Measurements from ENCODE around the gene ITM2B. TPM values are rescaled to one million over a fixed set of nuclear protein-coding genes. Genes with fewer than 3 reads are reported as not detected.

Gene ITM2B
- total RNA-seq, 2 donors from 2014 or later: 396 to 450 TPM

GRCh38 chr13:48275507-48275906 lies 42.5 kb downstream of the ITM2B start:
- H3K36me3 Mint-ChIP-seq (ENCODE audit: low read depth): no peaks in the 10 kb centered on the region
- ATAC-seq: no peak
- no peaks in the 10 kb centered on the region for H3K9me3 ChIP-seq (ENCODE audit: control insufficient read depth, low read length, poor library complexity, severe bottlenecking)
- H3K4me1 Mint-ChIP-seq: peaks cover 2% of the 10 kb centered on the region
- no peaks in the 10 kb centered on the region for H3K27me3 Mint-ChIP-seq
- peak overlapping the region; percentile 53 for H3K27ac Mint-ChIP-seq
- no peak for DNase-seq
- H3K4me3 Mint-ChIP-seq: no peak overlapping the region

- H3K9me3 ChIP-seq (ENCODE audit: control insufficient read depth, low read length, poor library complexity, severe bottlenecking): no peaks in the 10 kb centered on the region
- Mint-ChIP-seq H3K4me1 (peaks cover 2% of the 10 kb centered on the region), H3K36me3 (ENCODE audit: low read depth) (no peaks in the 10 kb centered on the region), H3K27ac (no peak overlapping the region), H3K27me3 (no peaks in the 10 kb centered on the region), H3K4me3 (no peak overlapping the region)
- ATAC-seq: no peak
- no peak for DNase-seq
Observed at GRCh38 chr13:48278806-48279205, 45.8 kb downstream of the ITM2B start.

- DNase-seq (no peak), ATAC-seq (no peak)
- Mint-ChIP-seq H3K27ac (no peak overlapping the region), H3K27me3 (no peaks in the 10 kb centered on the region), H3K4me3 (no peak overlapping the region), H3K4me1 (peaks cover 2% of the 10 kb centered on the region), H3K36me3 (ENCODE audit: low read depth) (no peaks in the 10 kb centered on the region)
- no peaks in the 10 kb centered on the region for H3K9me3 ChIP-seq (ENCODE audit: control insufficient read depth, low read length, poor library complexity, severe bottlenecking)
Observed at GRCh38 chr13:48281556-48281955, 48.5 kb downstream of the ITM2B start.

DNA sequence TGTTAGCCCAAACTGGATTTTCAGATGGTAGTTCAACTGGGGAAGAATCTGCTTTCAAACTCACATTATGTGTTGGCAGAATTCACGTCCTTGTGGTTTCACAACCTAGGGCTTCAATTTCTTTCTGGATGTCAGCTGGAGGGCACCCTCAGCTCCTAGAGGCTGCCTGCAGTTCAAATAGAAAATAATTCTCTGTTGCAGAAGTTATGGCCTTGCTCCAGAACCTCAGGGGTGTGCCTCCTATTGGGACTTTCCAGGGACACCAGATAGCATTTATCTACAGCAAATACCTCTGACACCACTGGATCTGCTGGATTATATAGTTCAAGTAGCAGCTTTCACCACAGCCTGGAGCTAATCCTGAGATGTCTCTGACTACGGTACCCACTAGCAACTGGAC lies 58.7 kb downstream of the ITM2B start:
- DNase-seq (no peak), ATAC-seq (no peak)
- Mint-ChIP-seq H3K27me3 (peaks cover 24% of the 10 kb centered on the region), H3K27ac (no peak overlapping the region), H3K4me1 (no peaks in the 10 kb centered on the region), H3K4me3 (no peak overlapping the region), H3K36me3 (ENCODE audit: low read depth) (no peaks in the 10 kb centered on the region)
- H3K9me3 ChIP-seq (ENCODE audit: control insufficient read depth, low read length, poor library complexity, severe bottlenecking): no peaks in the 10 kb centered on the region

- DNase-seq (no peak), ATAC-seq (no peak)
- Mint-ChIP-seq H3K36me3 (ENCODE audit: low read depth) (no peaks in the 10 kb centered on the region), H3K4me1 (peaks cover 1% of the 10 kb centered on the region), H3K4me3 (no peak overlapping the region), H3K27ac (no peak overlapping the region), H3K27me3 (peaks cover 16% of the 10 kb centered on the region)
- no peaks in the 10 kb centered on the region for H3K9me3 ChIP-seq (ENCODE audit: control insufficient read depth, low read length, poor library complexity, severe bottlenecking)
Observed at GRCh38 chr13:48292650-48293049, 59.6 kb downstream of the ITM2B start.

- Mint-ChIP-seq H3K27ac (no peak overlapping the region), H3K4me3 (no peak overlapping the region), H3K4me1 (peaks cover 6% of the 10 kb centered on the region), H3K27me3 (peaks cover 6% of the 10 kb centered on the region), H3K36me3 (ENCODE audit: low read depth) (peaks cover 2% of the 10 kb centered on the region)
- H3K9me3 ChIP-seq (ENCODE audit: control insufficient read depth, low read length, poor library complexity, severe bottlenecking): no peaks in the 10 kb centered on the region
- ATAC-seq: no peak
- no peak for DNase-seq
Observed at GRCh38 chr13:48294653-48295052, 61.6 kb downstream of the ITM2B start.

GRCh38 chr13:48295271-48295670 lies 62.3 kb downstream of the ITM2B start:
- Mint-ChIP-seq H3K27me3 (peaks cover 4% of the 10 kb centered on the region), H3K36me3 (ENCODE audit: low read depth) (peaks cover 4% of the 10 kb centered on the region), H3K4me1 (peaks cover 7% of the 10 kb centered on the region), H3K27ac (no peak overlapping the region), H3K4me3 (no peak overlapping the region)
- ATAC-seq (no peak), DNase-seq (no peak)
- no peaks in the 10 kb centered on the region for H3K9me3 ChIP-seq (ENCODE audit: control insufficient read depth, low read length, poor library complexity, severe bottlenecking)

DNA sequence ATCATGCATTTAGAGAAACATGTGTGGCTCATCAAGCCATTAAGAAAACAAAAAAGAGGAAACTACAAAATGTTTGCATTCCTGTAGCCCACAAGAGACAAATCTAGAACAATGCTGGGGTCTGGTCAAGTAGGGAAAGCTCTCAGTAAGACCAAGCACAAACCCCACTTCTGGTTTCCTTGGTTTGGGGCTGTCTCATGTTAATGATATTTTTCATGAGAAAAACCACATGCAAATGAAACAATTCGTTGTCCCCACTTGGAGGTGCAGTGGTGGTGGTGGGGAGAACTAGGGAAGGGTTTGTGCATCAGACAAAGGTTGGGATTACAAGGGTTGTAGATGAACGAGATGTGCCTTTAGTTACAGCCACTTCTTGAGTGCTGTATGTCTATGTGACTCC lies 63.5 kb downstream of the ITM2B start:
- Mint-ChIP-seq H3K36me3 (ENCODE audit: low read depth) (peaks cover 4% of the 10 kb centered on the region), H3K4me1 (peaks cover 7% of the 10 kb centered on the region), H3K27me3 (no peaks in the 10 kb centered on the region), H3K4me3 (no peak overlapping the region), H3K27ac (no peak overlapping the region)
- no peaks in the 10 kb centered on the region for H3K9me3 ChIP-seq (ENCODE audit: control insufficient read depth, low read length, poor library complexity, severe bottlenecking)
- no peak for ATAC-seq
- DNase-seq: no peak

DNA sequence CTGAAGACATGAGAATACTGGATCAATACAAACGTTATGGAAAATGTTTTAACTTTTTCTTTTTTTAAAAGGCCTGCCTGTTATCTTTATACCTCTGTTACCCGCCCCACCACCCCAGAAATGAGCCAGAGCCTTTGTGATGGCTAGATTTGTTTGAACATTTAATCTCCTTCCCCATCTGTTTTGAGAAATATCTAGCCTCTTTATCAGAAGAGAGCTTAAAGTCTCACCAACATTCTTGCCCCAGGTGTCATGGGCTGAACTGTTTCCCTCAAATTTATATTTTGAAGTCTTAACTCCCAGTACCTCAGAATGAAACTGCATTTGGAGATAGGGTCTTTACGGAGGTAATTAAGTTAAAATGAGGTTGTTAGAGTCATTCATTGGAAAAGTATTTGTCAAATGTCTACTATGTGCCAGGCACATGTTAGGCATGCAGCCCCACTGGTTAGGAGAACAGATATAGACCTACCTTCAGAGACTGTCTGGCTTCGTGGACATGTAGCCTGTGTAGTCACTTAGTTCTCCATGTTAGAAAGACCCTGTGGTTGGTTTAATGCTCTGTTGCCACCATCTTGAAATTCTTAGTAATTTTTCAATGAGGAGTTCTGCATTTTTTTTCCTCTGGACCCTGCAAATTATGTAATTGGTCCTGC lies 64.3 kb downstream of the ITM2B start:
- peaks cover 7% of the 10 kb centered on the region for H3K4me1 Mint-ChIP-seq
- no peaks in the 10 kb centered on the region for H3K9me3 ChIP-seq (ENCODE audit: control insufficient read depth, low read length, poor library complexity, severe bottlenecking)
- peaks cover 4% of the 10 kb centered on the region for H3K36me3 Mint-ChIP-seq (ENCODE audit: low read depth)
- no peak for DNase-seq
- ATAC-seq: no peak
- no peak overlapping the region for H3K27ac Mint-ChIP-seq
- H3K4me3 Mint-ChIP-seq: no peak overlapping the region
- H3K27me3 Mint-ChIP-seq: no peaks in the 10 kb centered on the region

DNA sequence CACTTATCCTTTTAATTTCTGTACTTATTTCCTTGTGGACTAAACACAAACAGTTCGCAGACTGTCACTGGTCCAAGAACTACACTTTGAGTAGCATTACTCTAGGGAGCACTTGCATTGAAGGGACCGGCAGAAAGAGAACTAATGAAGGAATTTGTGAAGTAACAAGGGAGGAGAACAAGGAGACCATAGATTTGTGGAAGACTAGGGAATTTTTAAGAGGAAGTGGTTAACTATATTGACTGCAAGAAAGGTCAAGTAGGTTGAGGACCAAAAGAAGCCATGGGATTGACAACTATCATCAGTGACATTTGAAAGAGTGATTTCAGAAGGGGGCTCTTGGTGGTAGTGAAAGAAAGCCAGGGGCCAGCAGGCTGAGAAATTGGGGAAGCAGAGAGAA lies 66.6 kb downstream of the ITM2B start:
- no peak for ATAC-seq
- DNase-seq: no peak
- H3K36me3 Mint-ChIP-seq (ENCODE audit: low read depth): peaks cover 4% of the 10 kb centered on the region
- no peaks in the 10 kb centered on the region for H3K27me3 Mint-ChIP-seq
- H3K4me1 Mint-ChIP-seq: peaks cover 16% of the 10 kb centered on the region
- H3K4me3 Mint-ChIP-seq: no peak overlapping the region
- no peak overlapping the region for H3K27ac Mint-ChIP-seq
- no peaks in the 10 kb centered on the region for H3K9me3 ChIP-seq (ENCODE audit: control insufficient read depth, low read length, poor library complexity, severe bottlenecking)

DNA sequence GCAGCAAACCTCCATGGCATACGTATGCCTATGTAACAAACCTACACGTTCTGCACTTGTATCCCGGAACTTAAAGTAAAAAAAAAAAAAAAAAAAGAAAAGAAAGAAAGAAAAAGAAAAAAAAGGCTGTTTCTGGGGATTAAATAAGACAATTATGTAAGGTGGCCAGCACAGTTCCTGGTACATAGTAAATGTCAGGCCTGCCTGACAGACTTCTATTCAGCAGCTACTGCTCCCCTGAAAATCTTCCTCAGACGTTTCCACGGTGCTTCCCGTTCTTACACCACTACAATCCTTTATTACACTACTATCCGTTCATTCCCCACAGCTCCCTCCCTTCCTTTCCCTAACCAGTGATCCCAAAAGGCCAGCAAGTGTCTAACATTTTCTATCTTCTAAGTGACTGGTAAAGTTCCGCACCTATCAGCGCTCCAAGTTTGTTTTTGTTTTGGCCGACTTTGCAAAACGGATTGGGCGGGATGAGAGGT lies 69.9 kb downstream of the ITM2B start:
- ATAC-seq (peak; percentile 3), DNase-seq (no peak)
- Mint-ChIP-seq H3K4me1 (peaks cover 24% of the 10 kb centered on the region), H3K36me3 (ENCODE audit: low read depth) (peaks cover 4% of the 10 kb centered on the region), H3K27me3 (no peaks in the 10 kb centered on the region), H3K4me3 (peak overlapping the region; percentile 94), H3K27ac (peak overlapping the region; percentile 99)
- no peaks in the 10 kb centered on the region for H3K9me3 ChIP-seq (ENCODE audit: control insufficient read depth, low read length, poor library complexity, severe bottlenecking)

GRCh38 chr13:48303359-48304142 lies 70.5 kb downstream of the ITM2B start, which contains the start of gene RB1:
Gene RB1, plus strand, starts transcription at chr13:48303751. Its CDS starts 162 bp downstream, at chr13:48303913.
- H3K4me3 Mint-ChIP-seq: peak within 1 kb of the TSS; percentile 94
- peak; percentile 87 to 89 (median 89) for DNase-seq
- H3K4me1 Mint-ChIP-seq: peaks cover 24% of the 10 kb centered on the region
- H3K27ac Mint-ChIP-seq: peak within 1 kb of the TSS; percentile 99
- no peaks in the 10 kb centered on the region for H3K27me3 Mint-ChIP-seq
- peaks cover 4% of the 10 kb centered on the region for H3K36me3 Mint-ChIP-seq (ENCODE audit: low read depth)
- H3K9me3 ChIP-seq (ENCODE audit: control insufficient read depth, low read length, poor library complexity, severe bottlenecking): no peaks in the 10 kb centered on the region
- ATAC-seq: peak; percentile 84

- Mint-ChIP-seq H3K27ac (peak overlapping the region; percentile 99), H3K36me3 (ENCODE audit: low read depth) (peaks cover 4% of the 10 kb centered on the region), H3K4me3 (peak overlapping the region; percentile 94), H3K4me1 (peaks cover 24% of the 10 kb centered on the region), H3K27me3 (no peaks in the 10 kb centered on the region)
- no peak for DNase-seq
- peak; percentile 20 for ATAC-seq
- H3K9me3 ChIP-seq (ENCODE audit: control insufficient read depth, low read length, poor library complexity, severe bottlenecking): no peaks in the 10 kb centered on the region
Observed at GRCh38 chr13:48304143-48304876, 71.3 kb downstream of the ITM2B start.
